Measurements from ENCODE around the gene CAPN10.

- no peak for TF ChIP-seq CTCF (IDR thresholded peaks at IDR 0.05; ENCODE audit: insufficient read depth, low read depth, low read length)
- TF ChIP-seq EZH2 (IDR thresholded peaks at IDR 0.05; ENCODE audit: insufficient read depth, low read length) = no peak
Observed at GRCh38 chr2:240643093-240643810, 56.7 kb downstream of the CAPN10 start.
